ENCODE measurements around the gene INPP4A.

INPP4A gene

DNA sequence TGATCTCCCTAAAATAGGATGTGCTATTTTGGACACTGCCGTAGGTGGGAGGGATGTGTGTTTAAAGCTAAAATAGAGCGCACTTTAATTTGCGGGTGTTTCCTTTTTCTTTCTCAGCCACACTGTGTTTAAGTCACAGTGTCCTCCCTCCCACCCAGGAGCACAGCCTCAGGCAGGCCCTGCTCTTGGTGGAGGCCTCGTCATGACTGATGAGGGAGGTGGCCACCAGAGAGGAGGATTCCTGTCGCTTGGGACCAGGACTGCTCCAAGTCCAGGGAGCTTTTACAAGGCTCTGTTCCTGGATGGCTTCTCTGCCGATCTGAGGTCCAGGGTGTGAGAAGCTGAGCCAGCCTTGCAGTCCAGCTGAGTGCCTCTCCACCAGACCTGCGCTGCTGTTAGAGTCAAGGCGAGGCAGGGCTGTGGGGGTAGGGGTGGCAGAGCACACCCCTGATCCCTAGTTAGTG, 33.5 kb downstream of the INPP4A start:
- DNase-seq = no peak

DNA sequence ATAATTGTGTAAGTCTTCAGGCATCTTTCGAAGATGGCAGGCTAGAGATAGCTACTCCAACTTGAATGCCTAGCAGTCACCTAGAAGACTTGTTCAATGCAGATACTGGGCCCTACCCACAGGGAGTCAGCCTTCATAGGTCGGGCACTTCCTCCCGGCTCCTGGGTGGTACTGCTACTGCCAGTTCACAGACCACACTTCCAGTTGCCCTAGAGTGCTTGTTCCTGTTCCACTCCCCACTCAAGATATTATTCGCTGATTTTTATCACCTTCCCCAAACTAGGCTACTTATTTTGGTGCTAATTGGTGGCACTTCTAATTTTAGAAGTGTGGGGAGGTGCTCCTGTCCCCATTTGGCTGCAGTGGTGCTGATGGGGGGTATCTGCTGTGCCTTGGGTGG, 34.2 kb downstream of the INPP4A start:
- DNase-seq = no peak

DNA sequence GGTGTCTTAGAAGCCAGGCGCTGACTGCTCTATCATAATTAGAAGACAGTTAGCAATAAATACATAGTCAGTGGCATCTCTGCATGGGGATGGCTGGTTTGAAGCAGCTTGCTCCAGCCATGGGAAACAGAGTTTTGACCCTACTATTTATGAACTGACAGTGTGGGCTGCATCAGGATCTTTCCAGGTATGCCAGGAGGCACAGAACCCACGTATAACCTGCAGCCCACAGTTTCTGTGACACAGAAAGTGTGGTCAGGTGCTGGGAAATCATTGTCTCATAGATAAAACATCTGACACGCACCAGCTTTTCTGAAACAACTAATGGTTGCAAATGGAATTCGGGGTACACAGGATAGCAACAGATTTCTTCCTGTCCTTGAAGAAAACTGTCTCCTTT, 34.7 kb downstream of the INPP4A start:
- no peak for DNase-seq

DNA sequence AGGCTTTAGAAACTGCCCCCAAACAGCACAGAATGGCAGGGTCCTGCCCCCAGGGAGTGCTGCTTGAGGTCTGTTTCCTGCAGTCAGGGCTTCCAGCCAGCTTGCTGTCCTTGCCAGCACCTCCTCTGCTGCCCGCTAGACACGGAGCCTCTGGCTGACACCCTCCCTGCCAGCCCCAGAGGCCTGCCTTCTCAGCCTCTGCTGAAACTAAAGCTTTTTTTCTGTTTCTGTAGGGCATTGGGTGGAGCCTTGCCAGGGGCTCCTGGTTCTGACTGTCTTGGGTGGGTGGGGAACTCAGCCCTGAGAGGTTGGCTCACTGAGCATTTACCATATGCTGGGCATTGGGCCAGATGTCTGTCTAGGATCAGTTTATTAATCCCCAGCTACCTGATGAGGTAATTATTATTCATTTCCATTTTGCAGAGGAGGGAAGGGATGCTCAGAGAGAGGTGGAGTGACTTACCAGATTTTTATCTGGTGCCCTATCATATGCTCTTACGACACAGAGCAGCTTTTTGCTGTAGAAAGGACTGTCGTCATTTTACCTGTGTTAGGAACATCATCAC, 35.4 kb downstream of the INPP4A start:
- DNase-seq = peak; percentile 63

DNA sequence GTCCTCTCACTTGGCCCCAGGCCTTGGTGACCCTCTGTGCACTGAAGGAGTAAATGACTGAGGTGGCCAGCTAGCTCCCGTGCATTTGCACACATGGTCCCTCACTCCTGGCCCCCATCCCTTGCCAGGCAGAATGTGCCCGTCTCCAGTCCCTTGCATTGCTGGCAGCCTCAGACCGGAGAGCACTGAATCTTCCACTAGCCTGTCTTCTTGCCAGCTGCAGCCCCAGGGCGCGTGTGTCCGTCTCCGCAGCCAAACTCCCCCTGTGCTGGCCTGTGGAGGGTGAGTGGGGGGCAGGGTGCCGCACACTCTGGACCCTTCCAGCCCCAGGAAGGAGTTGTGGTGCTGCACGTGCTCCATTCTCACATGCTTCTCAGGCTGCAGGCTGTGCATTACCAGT, 35.9 kb downstream of the INPP4A start:
- no peak for DNase-seq

DNA sequence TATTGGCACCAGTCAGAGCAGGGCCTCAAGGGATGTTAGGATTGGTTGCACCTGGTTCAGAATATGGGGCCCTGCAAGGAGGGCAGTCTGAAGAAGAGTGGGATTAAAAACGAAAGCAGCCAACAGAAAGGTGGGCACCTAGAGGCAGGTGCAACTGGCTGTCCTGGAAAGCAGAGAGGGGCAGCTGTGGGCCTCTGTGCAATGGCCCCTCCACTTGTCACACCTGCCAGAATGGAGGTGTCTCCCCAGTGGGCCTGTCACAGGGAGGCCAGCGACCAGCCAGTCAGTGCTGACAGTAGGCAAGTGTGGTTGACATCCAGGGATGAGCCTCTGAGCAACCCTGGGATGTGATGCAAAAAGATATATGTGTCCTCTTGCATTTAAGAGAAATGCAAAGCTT, 37.7 kb downstream of the INPP4A start:
- DNase-seq = no peak

DNA sequence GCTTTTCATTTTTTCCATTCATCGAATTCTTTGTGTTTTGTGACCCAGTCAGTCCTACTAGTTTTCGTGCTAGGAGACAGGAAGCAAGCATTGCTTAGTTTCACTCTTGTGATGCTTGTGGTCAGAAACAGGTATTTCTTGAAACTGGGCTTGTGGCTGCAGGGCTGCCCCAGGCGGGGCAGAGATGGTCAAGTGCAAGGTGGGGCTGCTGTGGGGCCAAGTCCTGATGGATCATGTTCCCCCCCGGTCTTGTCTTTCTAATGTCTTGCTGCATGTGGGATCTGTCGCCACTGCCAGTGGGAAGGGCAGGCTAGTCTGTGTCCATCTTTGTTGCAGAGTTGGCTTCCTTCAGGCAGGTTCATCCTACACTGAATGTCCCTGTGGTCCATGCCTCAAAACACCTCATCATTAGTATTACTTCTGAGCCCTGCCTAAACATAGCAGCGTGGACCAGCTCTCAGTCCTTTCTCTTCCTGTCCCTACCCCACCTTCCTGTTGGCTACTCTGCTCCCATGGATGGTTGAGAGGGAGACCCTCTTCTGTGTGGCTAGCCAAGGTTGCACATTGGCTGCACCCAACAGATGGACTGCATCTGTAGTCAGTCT, 38.7 kb downstream of the INPP4A start:
- no peak for DNase-seq

DNA sequence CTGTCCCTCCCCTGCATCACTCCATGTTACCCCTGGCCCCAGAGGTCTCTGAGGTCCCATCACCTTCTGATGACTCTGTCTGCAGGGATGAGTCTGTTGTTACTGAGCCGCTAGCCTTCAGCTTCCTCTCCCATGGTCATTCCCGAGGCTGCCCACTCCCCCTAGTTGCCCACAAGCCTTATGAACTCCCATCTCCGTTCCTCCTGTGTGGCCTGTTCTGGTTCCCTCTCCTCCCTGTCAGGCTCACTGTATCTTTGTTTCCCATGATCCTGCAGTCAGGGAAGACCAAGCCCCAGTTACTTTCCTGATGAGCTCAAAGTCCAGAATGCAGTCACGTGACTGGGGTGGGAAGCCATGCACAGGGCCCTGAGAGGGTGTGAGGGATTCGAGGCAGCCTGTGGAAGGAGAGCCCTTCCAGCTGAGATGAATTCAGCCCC, 39.5 kb downstream of the INPP4A start:
- no peak for DNase-seq

DNA sequence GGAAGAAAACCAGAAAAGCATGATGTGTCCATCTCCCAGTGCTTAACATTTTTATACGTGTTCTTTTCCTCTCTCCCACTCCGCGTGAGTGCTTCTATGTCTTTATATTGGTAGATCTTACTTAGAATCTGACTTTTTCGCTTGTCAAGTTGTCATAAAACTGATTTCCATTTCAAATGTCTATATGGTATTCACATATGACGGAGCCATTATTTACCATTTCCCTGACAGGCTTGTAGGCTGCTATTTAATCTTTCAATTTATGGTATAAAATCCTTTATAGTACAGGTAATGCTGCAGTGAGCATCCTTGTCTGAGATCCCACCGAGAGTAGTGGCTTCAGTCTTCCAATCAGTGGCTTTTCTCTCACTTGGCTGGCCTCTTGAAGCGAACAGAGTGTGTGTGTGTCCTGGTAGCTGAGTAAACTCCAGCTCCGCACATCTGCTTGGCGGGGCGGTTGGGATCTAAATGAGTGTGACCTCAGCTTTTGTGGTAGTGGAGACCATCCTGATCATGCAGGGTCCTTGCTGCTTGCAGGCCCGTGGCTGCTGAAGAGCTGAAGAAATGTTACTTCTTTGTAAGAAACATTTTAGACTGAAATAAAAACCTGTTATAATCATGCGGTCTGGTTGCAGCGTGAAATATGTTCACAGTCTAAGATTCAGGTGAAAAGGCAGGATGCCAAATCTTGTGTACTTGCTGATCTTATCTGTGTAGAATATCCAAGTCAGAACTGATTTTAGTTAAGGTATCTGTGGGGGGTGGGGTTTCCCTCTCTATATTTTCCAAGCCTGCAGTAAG, 40.2 kb downstream of the INPP4A start:
- no peak for DNase-seq

DNA sequence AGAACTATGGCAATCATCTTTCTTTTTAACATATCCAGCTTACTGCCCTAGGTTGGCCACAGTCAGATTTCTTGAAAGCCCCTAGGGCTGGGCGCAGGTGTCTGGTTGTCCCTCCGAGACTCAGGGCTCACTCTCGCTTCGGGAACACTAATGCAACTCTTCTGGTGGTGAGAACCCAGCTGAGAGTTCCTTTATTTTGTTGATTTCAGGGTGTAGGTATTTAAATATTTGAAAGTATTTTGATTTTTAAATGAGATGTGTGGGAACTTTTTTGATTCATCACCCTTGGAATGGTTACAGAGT, 40.7 kb downstream of the INPP4A start:
- DNase-seq = no peak

DNA sequence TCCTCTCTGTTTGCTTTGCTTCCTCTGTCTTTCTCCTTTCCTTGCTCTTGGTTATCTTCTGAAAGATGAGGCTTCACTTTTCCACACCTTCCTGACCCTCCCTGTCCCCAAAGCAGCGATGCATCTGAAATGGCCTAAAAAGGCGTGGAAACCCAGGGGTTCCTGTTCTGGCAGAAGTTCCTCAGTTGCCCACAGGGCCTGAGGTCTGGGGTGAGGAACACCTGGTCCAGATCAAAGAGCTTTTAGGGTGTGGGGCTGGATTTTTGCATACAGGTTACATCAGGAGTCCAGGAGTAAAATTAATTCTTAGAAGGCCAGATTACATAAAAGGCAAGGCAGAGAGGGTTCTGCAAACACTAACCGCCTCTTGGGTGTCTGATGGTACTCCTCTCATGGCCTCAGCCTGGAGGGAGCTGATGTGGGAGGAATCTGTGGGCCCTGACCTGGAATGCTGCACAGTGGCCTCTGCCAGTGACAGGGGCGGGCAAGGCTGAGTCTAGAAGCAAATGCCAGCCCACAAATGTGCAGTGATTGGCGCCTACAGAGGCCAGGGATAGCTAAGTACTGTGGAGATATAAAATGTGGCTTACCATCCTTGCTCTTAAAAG, 41.8 kb downstream of the INPP4A start:
- DNase-seq = no peak

DNA sequence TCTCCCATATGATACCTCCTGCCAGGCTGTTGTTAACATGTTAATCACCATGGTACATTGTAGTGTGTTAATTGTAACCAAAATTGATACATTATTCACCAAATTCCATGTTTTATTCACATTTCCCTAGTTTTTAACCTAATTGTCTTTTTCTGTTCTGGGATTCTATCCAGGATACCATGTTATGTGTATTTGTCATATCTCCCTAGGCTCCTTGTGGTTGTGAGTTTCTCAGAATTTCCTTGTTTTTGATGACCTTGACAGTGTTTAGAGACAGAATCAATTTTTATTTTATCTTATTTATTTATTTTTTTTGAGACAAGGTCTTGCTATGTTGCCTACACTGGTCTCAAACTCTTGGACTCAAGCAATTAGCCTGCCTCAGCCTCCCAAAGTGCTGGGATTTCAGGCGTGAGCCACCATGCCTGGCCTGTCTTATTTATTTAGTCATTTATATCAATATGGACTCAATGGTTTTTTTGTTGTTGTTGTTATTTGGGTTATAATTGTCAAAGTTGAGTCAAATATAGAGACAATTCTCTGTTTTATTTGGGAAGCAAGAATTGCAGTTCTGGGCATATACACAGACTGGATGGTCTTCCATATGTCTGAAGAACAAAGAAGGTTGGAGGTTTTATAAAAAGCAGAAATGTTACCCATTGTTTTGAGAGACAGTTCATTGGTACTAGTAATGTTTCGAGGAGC, 42.6 kb downstream of the INPP4A start:
- DNase-seq = peak; percentile 12

DNA sequence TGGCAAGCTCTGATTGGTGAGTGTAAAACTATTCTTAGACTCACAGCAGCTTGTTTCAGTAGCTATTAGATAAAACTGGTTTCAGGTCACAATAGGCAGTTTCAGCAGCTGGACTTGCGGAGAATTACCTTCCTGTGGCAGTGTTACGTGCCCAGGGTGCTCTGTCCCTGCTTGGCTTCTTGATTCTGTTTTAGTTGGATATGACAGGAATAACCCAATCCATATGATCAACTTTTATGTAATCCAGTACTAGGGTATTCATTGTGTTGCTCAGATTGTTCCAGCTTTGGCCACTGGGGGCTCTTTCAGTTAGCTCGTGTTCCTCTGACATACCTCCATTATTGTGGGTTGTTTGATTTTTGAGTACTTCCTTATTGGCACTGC, 43.1 kb downstream of the INPP4A start:
- DNase-seq = peak; percentile 16

DNA sequence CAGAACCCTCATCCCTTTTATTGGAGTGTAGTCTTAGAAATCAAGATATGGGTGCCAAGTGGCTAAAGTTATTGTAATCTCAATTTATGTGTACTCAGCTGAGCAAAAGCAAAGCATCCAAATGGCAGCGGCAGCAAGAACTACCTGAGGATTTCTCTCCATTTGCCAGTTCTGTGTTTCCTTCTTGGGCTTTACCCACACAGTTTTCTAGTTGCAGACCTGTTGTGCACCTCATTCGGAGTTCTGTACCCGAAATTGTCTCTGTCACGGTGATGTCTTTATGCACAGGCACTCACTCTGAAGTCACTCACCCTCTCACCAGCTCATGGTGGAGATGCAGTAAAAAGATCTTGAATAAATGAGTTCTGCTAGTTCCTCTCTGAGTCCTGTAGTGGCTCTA, 43.6 kb downstream of the INPP4A start:
- no peak for DNase-seq

DNA sequence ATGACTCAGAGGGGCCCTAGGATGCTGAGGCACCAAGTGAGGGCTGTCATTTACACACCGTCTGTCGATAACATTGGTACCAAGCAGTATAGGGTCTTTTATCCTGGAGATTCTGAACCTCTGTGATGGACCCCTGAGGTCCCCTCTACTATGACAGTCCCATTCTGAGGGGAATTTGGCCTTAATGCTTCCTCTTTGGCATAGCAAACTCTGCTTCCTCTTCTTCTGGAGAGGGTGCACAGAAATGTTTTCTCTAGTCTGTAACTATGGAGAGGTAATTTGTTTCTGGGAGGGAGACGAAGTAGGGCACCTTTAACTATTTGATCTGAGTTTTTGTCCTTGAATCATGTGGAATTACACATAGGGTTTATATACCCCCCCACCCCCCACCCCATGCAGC, 44.8 kb downstream of the INPP4A start:
- DNase-seq = no peak

DNA sequence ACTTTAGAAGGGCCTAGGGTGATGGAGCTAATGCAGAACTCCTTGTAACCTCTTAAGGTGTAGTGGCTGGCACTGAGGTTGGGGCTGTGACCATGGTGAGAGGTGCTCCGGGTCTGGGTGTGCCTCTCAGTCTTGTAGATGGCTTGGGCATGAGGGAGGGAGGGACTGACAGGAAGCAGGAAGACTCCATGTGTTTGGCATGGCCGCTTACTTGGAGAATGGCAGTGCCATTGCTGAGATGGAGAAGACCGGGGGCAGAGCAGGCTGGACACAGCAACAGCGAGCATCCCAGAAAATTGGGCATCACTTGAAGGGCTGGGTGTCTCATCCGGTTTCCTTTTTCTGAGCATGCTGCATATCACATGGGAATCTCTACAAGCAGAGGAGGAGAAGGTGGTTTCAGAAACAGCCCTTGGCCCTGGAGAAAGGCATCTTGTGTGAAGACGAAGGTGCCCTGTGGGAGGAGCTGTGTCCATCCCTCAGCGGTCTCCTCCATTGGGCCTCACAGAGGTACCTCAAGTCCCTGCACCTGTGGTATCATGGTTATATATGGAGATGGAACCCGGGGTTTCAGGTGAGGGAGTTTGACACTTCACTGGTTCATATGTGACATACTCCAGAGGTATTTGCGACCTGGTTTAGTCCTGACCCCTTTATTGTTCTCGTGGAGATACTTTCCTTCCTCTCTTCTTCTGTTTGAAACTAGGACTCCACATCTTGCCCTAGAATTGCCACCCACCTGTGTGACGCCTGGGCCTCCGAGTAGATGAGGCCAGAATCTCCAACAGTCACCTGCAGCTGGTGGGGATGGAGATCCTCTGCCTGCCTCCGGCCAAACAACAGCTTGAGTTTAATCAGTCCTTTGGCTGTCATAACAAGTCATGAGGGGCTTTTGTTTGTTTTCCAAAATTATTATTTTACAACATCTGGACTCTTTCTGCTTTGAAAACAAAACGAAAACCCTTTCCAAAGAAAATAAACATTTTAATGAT, 45.6 kb downstream of the INPP4A start:
- no peak for DNase-seq

DNA sequence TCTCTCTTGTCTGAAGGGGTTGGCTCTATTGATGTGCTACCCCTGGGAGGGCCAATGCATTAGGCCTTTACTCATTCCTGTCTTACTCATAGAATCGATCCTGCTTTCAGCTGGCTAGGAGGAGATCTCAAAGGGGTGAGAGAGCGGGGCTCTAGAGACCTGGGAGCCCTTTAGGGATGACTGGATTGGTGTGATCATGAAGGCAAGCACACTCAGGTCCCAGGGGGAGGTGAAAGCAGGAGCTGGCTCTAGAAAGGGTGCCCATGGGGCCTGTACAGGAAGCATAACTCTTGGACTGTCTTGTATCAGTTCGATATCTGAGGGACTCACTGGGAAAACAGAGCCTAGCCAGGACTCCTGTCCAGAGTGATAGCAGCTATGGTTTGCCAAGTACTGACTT, 47.8 kb downstream of the INPP4A start:
- no peak for DNase-seq

DNA sequence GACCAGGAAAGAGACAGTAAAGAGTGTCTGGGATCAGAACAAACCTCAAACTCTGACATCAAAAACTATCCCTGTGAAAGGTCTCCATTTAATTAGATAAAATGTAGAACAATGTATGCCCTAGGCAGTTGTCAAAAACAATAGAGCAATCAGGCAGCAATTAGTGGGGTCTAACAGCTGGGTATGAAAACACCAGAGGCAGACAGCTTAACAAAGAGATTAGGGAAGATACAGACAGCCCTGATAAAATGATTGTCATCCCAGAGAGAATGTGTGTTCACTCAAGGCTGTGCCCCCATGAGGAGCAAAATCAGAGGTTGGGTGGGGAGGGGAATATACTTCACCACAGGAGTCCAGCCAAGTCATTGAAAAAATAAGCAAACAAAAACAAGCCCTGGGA, 50.0 kb downstream of the INPP4A start:
- no peak for DNase-seq

DNA sequence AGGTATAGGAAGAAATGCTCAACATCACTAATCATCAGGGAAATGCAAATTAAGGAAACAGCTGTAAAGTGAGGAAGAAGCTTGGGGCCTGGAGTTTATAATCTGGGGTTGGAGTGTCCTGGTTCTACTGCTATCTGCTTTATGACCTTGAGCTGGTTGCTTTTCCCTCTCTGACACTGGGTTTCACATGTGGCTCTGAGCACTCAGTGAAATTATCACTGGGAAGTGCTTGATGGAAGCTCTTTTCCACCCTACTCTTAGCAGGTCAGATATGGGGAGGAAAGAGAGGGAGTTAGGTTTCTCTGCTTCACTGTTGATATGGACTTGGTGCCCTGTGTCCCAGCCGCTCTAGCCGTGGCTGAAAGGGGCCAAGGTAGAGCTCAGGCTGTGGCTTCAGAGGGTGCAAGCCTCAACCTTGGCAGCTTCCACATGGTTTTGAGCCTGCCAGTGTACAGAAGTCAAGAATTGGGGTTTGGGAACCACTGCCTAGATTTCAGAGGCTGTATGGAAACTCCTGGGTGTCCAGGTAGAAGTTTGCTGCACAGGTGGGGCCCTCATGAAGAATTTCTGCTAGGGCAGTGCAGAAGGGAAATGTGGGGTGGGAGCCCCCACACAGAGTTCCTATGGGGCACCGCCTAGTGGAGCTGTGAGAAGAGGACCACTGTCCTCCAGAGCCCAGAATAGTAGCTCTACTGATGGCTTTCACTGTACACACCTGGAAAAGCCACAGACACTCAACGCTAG, 52.3 kb downstream of the INPP4A start:
- DNase-seq = no peak

DNA sequence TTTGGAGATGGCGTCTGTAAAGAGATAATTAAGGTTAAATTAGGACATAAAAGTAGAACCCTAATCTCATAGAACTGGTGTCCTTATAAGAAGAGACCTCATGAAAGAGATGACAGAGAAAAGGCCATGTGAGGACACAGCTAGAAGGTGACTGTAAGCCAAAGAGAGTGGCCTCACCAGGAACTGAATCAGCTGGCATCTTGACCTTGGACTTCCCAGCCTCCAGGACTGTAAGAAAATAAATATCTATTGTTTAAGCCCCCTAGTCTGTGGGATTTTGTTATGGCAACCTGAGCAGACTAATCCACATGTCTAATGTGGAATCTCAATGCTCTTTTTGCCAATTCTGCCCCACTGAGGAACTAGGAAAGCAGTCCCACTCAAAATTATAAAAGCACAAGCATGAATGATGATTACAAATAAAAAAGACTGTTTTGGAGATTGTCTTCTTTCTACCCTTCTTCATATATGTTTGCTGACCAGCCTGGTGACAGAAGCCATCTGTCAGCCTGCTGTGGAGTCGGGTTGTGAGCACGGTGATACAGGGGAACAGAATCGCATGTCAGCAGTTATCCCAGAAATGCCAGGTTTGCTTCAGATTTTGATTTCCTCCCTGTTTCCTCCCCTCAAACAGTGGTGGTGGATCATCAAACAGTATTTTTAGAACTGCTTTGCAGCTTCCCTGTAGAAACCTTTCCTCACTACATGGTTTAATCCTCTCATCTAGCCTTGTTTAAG, 54.2 kb downstream of the INPP4A start:
- DNase-seq = no peak

DNA sequence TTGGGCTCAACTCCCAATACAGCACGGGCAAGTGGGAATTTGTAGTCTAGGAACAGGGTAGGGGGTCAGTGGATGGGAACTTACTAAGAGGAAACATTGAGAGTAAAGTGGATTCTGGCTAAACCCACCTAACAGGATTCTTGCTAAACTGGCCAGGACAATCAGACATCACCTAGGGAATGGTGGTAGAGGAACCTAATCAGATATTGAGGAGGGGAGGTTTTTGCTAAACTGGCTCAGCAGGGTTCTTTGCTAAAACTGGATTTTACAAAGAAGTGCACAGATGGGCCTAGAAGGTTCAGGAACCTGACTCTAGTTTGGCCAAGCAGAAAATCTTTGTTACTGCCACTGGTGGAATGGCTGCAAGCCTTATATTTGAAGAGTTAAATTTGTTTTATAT, 55.9 kb downstream of the INPP4A start:
- DNase-seq = no peak

Data from fibroblast of skin of right biceps (primary cell).